Choroid plexus epithelial cell (primary cell): ENCODE data around the gene APBB2.
A peak's percentile ranks its signal among the peaks of the same experiment; 100 is the strongest.
"Not testable (repeated sequence)": the region's sequence is repeated elsewhere in the genome, so short reads cannot be mapped to it uniquely, and the experiment has no call there.

Source experiments
- DNase-seq: peaks from one replicate; pipeline ENCODE4 v3.0.0-alpha.2; 2010; ENCODE audit warnings: low read depth
- H3K4me3 ChIP-seq: 2 replicates; pipeline ENCODE4 v1.5.1; 2011; ENCODE audit warnings: low read depth, mild to moderate bottlenecking, control low read depth, low read length, moderate library complexity
- CTCF ChIP-seq: conservative IDR thresholded peaks from 2 replicates; pipeline ENCODE4 v1.5.1; 2011; ENCODE audit warnings: low read depth, mild to moderate bottlenecking, control low read depth, inconsistent platforms, low read length, moderate library complexity

The APBB2 gene

GRCh38 chr4:41155194-41155830 lies 59.0 kb downstream of the APBB2 start:
- DNase-seq, result peak; percentile 92
- no peak for TF ChIP-seq CTCF
- H3K4me3 ChIP-seq, result no peak overlapping the region

GRCh38 chr4:41154814-41155177 lies 59.5 kb downstream of the APBB2 start:
- no peak for DNase-seq
- no peak overlapping the region for H3K4me3 ChIP-seq
- TF ChIP-seq CTCF, result no peak

- TF ChIP-seq CTCF, result no peak
- no peak overlapping the region for H3K4me3 ChIP-seq
- DNase-seq, result no peak
These were observed 60.1 kb downstream of the APBB2 start for GRCh38 chr4:41154010-41154813.

GRCh38 chr4:41150401-41150800 lies 63.9 kb downstream of the APBB2 start:
- no peak for TF ChIP-seq CTCF
- DNase-seq, result no peak
- no peak overlapping the region for H3K4me3 ChIP-seq

GRCh38 chr4:41149568-41149967 lies 64.8 kb downstream of the APBB2 start:
- H3K4me3 ChIP-seq, DNase-seq: not testable (repeated sequence)

GRCh38 chr4:41148931-41149330 lies 65.4 kb downstream of the APBB2 start:
- no peak overlapping the region for H3K4me3 ChIP-seq
- DNase-seq, result no peak
- TF ChIP-seq CTCF, result no peak

- TF ChIP-seq CTCF, result no peak
- no peak for DNase-seq
- H3K4me3 ChIP-seq, result no peak overlapping the region
These were observed 66.0 kb downstream of the APBB2 start for GRCh38 chr4:41148292-41148691.

- not testable (repeated sequence) for DNase-seq, H3K4me3 ChIP-seq
These were observed 66.8 kb downstream of the APBB2 start for GRCh38 chr4:41147570-41147969.
